Glutamatergic neuron (in vitro differentiated cells): ENCODE data around the gene SETD3. TPM values are rescaled to one million over a fixed set of nuclear protein-coding genes. Genes with fewer than 3 reads are reported as not detected.
A peak's percentile ranks its signal among the peaks of the same experiment; 100 is the strongest.

Experiments
- DNase-seq: peaks from one replicate; pipeline ENCODE4 v3.0.0; 2022
- H3K27ac Mint-ChIP-seq: one replicate; pipeline ENCODE4 v1.8.0; 2020; ENCODE audit warnings: mild to moderate bottlenecking, mixed read lengths, inconsistent platforms; ENCODE audit not compliant: unreplicated experiment
- H3K27me3 Mint-ChIP-seq: one replicate; pipeline ENCODE4 v1.8.0; 2020; ENCODE audit warnings: mild to moderate bottlenecking, moderate library complexity, mixed read lengths, inconsistent platforms; ENCODE audit not compliant: unreplicated experiment
- H3K36me3 Mint-ChIP-seq: one replicate; pipeline ENCODE4 v1.8.0; 2020; ENCODE audit warnings: mild to moderate bottlenecking, mixed read lengths, inconsistent platforms; ENCODE audit not compliant: unreplicated experiment
- H3K4me1 Mint-ChIP-seq: one replicate; pipeline ENCODE4 v1.8.0; 2020; ENCODE audit warnings: mild to moderate bottlenecking, low read depth, mixed read lengths, inconsistent platforms; ENCODE audit not compliant: unreplicated experiment
- H3K4me3 Mint-ChIP-seq: one replicate; pipeline ENCODE4 v1.8.0; 2020; ENCODE audit warnings: mild to moderate bottlenecking, mixed read lengths, inconsistent platforms; ENCODE audit not compliant: unreplicated experiment
- H3K9me3 Mint-ChIP-seq: one replicate; pipeline ENCODE4 v1.8.0; 2020; ENCODE audit warnings: mild to moderate bottlenecking, moderate library complexity, mixed read lengths, inconsistent platforms; ENCODE audit not compliant: unreplicated experiment
- CTCF ChIP-seq: fragments of 200-600 bp; sonication (generic); IDR thresholded peaks from one replicate; pipeline ENCODE4 v1.5.0; 2021; ENCODE audit not compliant: partially characterized antibody, unreplicated experiment
- total RNA-seq: library from RNA; stranded (reverse); fragmentation: NEBNext Ultra II Directional; extraction: Animal tissue kit (Norgen Biotek cat#: 25700); gene quantifications from one replicate; pipeline ENCODE4 v1.2.1, GENCODE V29; 2021; ENCODE audit not compliant: unreplicated experiment

SETD3 gene
- total RNA-seq, 1 donor from 2014 or later: 46.2 TPM

GRCh38 chr14:99397698-99398097, 83.0 kb downstream of the SETD3 start:
- no peak overlapping the region for H3K27ac Mint-ChIP-seq
- no peak for DNase-seq
- no peak overlapping the region for H3K4me3 Mint-ChIP-seq
- H3K36me3 Mint-ChIP-seq: peaks cover 7% of the 10 kb centered on the region
- peaks cover 6% of the 10 kb centered on the region for H3K27me3 Mint-ChIP-seq
- no peak for TF ChIP-seq CTCF
- H3K4me1 Mint-ChIP-seq: peaks cover 3% of the 10 kb centered on the region
- no peaks in the 10 kb centered on the region for H3K9me3 Mint-ChIP-seq

GRCh38 chr14:99395909-99396530, 84.6 kb downstream of the SETD3 start:
- peaks cover 2% of the 10 kb centered on the region for H3K27me3 Mint-ChIP-seq
- no peak for TF ChIP-seq CTCF
- H3K9me3 Mint-ChIP-seq: peaks cover 2% of the 10 kb centered on the region
- H3K4me1 Mint-ChIP-seq: peaks cover 3% of the 10 kb centered on the region
- H3K4me3 Mint-ChIP-seq: no peak overlapping the region
- H3K27ac Mint-ChIP-seq: no peak overlapping the region
- DNase-seq: no peak
- peaks cover 7% of the 10 kb centered on the region for H3K36me3 Mint-ChIP-seq

GRCh38 chr14:99394602-99395156, 86.0 kb downstream of the SETD3 start:
- Mint-ChIP-seq H3K9me3 (peaks cover 2% of the 10 kb centered on the region), H3K27ac (no peak overlapping the region), H3K36me3 (peaks cover 7% of the 10 kb centered on the region), H3K4me3 (no peak overlapping the region), H3K27me3 (peaks cover 2% of the 10 kb centered on the region), H3K4me1 (peaks cover 3% of the 10 kb centered on the region)
- no peak for DNase-seq
- TF ChIP-seq CTCF: no peak

GRCh38 chr14:99393059-99393655, 87.5 kb downstream of the SETD3 start:
- DNase-seq: peak; percentile 68
- TF ChIP-seq CTCF: peak; percentile 74

GRCh38 chr14:99391671-99392070, 89.0 kb downstream of the SETD3 start:
- peaks cover 2% of the 10 kb centered on the region for H3K27me3 Mint-ChIP-seq
- no peaks in the 10 kb centered on the region for H3K36me3 Mint-ChIP-seq
- no peak overlapping the region for H3K27ac Mint-ChIP-seq
- peaks cover 3% of the 10 kb centered on the region for H3K4me1 Mint-ChIP-seq
- DNase-seq: no peak
- peaks cover 2% of the 10 kb centered on the region for H3K9me3 Mint-ChIP-seq
- no peak for TF ChIP-seq CTCF
- H3K4me3 Mint-ChIP-seq: no peak overlapping the region

More at GRCh38 chr14:99393059-99393655, 87.5 kb downstream of the SETD3 start:
- H3K27me3 Mint-ChIP-seq: peaks cover 2% of the 10 kb centered on the region
- peaks cover 2% of the 10 kb centered on the region for H3K9me3 Mint-ChIP-seq
- H3K27ac Mint-ChIP-seq: no peak overlapping the region
- no peak overlapping the region for H3K4me3 Mint-ChIP-seq
- peaks cover 3% of the 10 kb centered on the region for H3K4me1 Mint-ChIP-seq
- no peaks in the 10 kb centered on the region for H3K36me3 Mint-ChIP-seq
